ENCODE results near the gene DICER1. TPM values are rescaled to one million over a fixed set of nuclear protein-coding genes. Genes with fewer than 3 reads are reported as not detected.

DICER1 gene
- total and polyA plus RNA-seq, 2 donors (not counting 3 experiments of a cell fraction or from before 2014, with no cell fraction given), result 8.3 to 43.6 TPM

DNA sequence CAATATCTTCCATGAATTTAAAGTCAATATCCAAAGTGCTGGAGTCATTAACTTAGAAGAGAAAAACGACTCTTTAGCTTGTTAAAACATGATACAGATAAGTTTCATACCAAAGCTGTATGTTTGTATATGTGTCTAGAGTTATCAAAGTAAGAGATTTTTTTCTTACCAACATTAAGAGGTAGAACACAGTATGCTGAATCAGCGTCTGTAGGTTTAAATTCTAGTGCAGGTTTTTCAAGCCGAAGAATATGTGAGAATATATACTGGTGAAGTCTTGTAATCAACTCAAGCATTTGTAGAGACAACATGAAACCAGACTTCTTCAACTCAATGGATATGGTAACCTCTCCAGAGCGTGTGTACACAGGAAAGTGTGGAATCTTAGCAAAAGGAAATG is 49.6 kb downstream of the DICER1 start:
- TF ChIP-seq GATA2 (IDR thresholded peaks at IDR 0.05; ENCODE audit: insufficient read depth, insufficient read length, low read depth, low read length), result no peak
- no peak for TF ChIP-seq POLR2AphosphoS5 (IDR thresholded peaks at IDR 0.05; ENCODE audit: insufficient read depth, low read depth, low read length)
- no peaks in the 10 kb centered on the region for H3K9me3 ChIP-seq (replicated peaks; ENCODE audit: control insufficient read depth, insufficient read depth, low read length)
- no peak overlapping the region for H3K27ac ChIP-seq (ENCODE audit: insufficient read depth, low read depth, low read length)
- no peaks in the 10 kb centered on the region for H3K79me2 ChIP-seq (ENCODE audit: control insufficient read depth, insufficient read depth, low read length)
- no TSS peak for BruUV-seq (replicated peaks)
- no peaks in the 10 kb centered on the region for H3K4me1 ChIP-seq (ENCODE audit: control insufficient read depth, extremely low read depth, insufficient read depth, low read length)
- FAIRE-seq (no peak), DNase-seq (ENCODE audit: low read depth, low spot score) (no peak)
- no peak overlapping the region for H3K4me3 ChIP-seq (replicated peaks in 1 of 3; ENCODE audit: insufficient read depth in 1 of 3, low read depth in 1 of 3, low read length in 3 of 3)
- H3K9me1 ChIP-seq (replicated peaks; ENCODE audit: control insufficient read depth, extremely low read depth, insufficient read depth, low read length), result no peaks in the 10 kb centered on the region
- ChIA-PET POLR2A (no interaction called here), CTCF (interaction anchor here (2.0 kb wide), 1 partner anchor 11 kb away, joined by 6 read pairs; no protein-coding TSS in a partner anchor)
- H3K9ac ChIP-seq (replicated peaks; ENCODE audit: extremely low read depth, insufficient read depth, low read length), result no peak overlapping the region
- no peaks in the 10 kb centered on the region for H3K27me3 ChIP-seq (ENCODE audit: control insufficient read depth in 2 of 2, insufficient read depth in 2 of 2, low read length in 2 of 2)
- H3K4me2 ChIP-seq (ENCODE audit: insufficient read depth, low read length), result no peak overlapping the region
- dilution Hi-C loops (cut with MboI; ENCODE audit: extremely low pct_ligation_motif_present, low sequenced_read_pairs) (no loop called here), intact Hi-C loops (cut with micrococcal nuclease) (no loop called here)
- H2AFZ ChIP-seq (ENCODE audit: low read depth, low read length), result no peak overlapping the region
- no peaks in the 10 kb centered on the region for H4K20me1 ChIP-seq (replicated peaks; ENCODE audit: control insufficient read depth, extremely low read depth, insufficient read depth, low read length)
- peaks cover 25% of the 10 kb centered on the region in 2 experiments for H3K36me3 ChIP-seq (ENCODE audit: control insufficient read depth in 2 of 2, extremely low read depth in 1 of 2, insufficient read depth in 2 of 2, low read length in 2 of 2)

- H3K9me3 ChIP-seq (replicated peaks; ENCODE audit: control insufficient read depth, insufficient read depth, low read length), result no peaks in the 10 kb centered on the region
- no peaks in the 10 kb centered on the region for H3K9me1 ChIP-seq (replicated peaks; ENCODE audit: control insufficient read depth, extremely low read depth, insufficient read depth, low read length)
- no TSS peak for BruUV-seq (replicated peaks)
- no peak overlapping the region for H3K4me3 ChIP-seq (replicated peaks in 1 of 3; ENCODE audit: insufficient read depth in 1 of 3, low read depth in 1 of 3, low read length in 3 of 3)
- no peak overlapping the region for H3K4me2 ChIP-seq (ENCODE audit: insufficient read depth, low read length)
- peaks cover 5% of the 10 kb centered on the region for H3K79me2 ChIP-seq (ENCODE audit: control insufficient read depth, insufficient read depth, low read length)
- no peaks in the 10 kb centered on the region for H3K4me1 ChIP-seq (ENCODE audit: control insufficient read depth, extremely low read depth, insufficient read depth, low read length)
- TF ChIP-seq POLR2A (IDR thresholded peaks at IDR 0.05; ENCODE audit: low read depth, low read length), result no peak
- TF ChIP-seq JUN (IDR thresholded peaks at IDR 0.05; ENCODE audit: borderline replicate concordance, insufficient read depth, insufficient read length, low read depth), result no peak
- no peak for TF ChIP-seq POLR2AphosphoS5 (IDR thresholded peaks at IDR 0.05; ENCODE audit: insufficient read depth, low read depth, low read length)
- TF ChIP-seq, protein P1, sequence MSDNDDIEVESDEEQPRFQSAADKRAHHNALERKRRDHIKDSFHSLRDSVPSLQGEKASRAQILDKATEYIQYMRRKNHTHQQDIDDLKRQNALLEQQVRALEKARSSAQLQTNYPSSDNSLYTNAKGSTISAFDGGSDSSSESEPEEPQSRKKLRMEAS (IDR thresholded peaks at IDR 0.05; ENCODE audit: insufficient read depth, insufficient read length), result no peak
- peak; percentile 16 for TF ChIP-seq FOS (IDR thresholded peaks at IDR 0.05; ENCODE audit: borderline replicate concordance, insufficient read depth, low read length)
- no peak for TF ChIP-seq GATA2 (IDR thresholded peaks at IDR 0.05; ENCODE audit: insufficient read depth, insufficient read length, low read depth, low read length)
- no peak for TF ChIP-seq EZH2 (IDR thresholded peaks at IDR 0.05; ENCODE audit: borderline replicate concordance, low read depth, low read length, severe bottlenecking)
- DNase-seq (ENCODE audit: low read depth, low spot score) (no peak), FAIRE-seq (peak; percentile 24)
- H2AFZ ChIP-seq (ENCODE audit: low read depth, low read length), result no peak overlapping the region
- intact Hi-C loops (cut with micrococcal nuclease), result no loop called here
- ChIA-PET POLR2A (no interaction called here), CTCF (interaction anchor here (1.3 to 2.0 kb wide), 2 partner anchors 12 to 255 kb away, joined by 3 to 6 read pairs; no protein-coding TSS in a partner anchor)
- H3K9ac ChIP-seq (replicated peaks; ENCODE audit: extremely low read depth, insufficient read depth, low read length), result no peak overlapping the region
- H3K27me3 ChIP-seq (ENCODE audit: control insufficient read depth in 2 of 2, insufficient read depth in 2 of 2, low read length in 2 of 2), result no peaks in the 10 kb centered on the region
- no peak overlapping the region for H3K27ac ChIP-seq (ENCODE audit: insufficient read depth, low read depth, low read length)
- H4K20me1 ChIP-seq (replicated peaks; ENCODE audit: control insufficient read depth, extremely low read depth, insufficient read depth, low read length), result no peaks in the 10 kb centered on the region
- H3K36me3 ChIP-seq (ENCODE audit: control insufficient read depth in 2 of 2, extremely low read depth in 1 of 2, insufficient read depth in 2 of 2, low read length in 2 of 2), result peaks cover 28 to 29% of the 10 kb centered on the region in 2 experiments
- dilution Hi-C loops (cut with MboI; ENCODE audit: extremely low pct_ligation_motif_present, low sequenced_read_pairs), result no loop called here
Observed at GRCh38 chr14:95106971-95107370, 50.4 kb downstream of the DICER1 start.
